ENCODE results near the gene KRTAP20-2.

DNA sequence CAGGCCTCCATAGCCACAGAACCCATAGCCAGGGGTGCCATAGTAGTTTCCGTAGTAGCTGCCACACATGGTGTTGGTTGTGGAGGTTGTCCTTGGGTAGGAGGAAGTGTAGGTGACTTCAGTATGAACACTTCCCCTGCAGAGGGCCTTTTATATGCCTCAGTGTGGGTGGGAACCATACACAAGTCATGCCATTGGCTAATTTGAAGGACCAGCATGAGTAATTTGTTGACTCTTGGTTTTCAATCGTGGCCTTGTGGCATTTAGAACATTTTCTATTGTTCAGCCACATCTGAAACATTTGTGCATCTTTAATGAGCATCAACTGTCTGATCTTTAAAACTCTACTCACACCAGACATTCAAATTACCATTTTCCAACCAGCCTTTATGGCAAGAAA lies 21.2 kb upstream of the KRTAP20-2 start, which contains the start of gene KRTAP6-1:
- TF ChIP-seq, protein P1, sequence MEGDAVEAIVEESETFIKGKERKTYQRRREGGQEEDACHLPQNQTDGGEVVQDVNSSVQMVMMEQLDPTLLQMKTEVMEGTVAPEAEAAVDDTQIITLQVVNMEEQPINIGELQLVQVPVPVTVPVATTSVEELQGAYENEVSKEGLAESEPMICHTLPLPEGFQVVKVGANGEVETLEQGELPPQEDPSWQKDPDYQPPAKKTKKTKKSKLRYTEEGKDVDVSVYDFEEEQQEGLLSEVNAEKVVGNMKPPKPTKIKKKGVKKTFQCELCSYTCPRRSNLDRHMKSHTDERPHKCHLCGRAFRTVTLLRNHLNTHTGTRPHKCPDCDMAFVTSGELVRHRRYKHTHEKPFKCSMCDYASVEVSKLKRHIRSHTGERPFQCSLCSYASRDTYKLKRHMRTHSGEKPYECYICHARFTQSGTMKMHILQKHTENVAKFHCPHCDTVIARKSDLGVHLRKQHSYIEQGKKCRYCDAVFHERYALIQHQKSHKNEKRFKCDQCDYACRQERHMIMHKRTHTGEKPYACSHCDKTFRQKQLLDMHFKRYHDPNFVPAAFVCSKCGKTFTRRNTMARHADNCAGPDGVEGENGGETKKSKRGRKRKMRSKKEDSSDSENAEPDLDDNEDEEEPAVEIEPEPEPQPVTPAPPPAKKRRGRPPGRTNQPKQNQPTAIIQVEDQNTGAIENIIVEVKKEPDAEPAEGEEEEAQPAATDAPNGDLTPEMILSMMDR (IDR thresholded peaks at IDR 0.05; ENCODE audit: insufficient read depth, low read length, poor library complexity, severe bottlenecking): no peak
- TF ChIP-seq EZH2phosphoT487 (conservative IDR thresholded peaks at IDR 0.05; ENCODE audit: low read length): no peak
